HepG2 (cell line): Measurements from ENCODE around the gene BSG. TPM values are rescaled to one million over a fixed set of nuclear protein-coding genes. Genes with fewer than 3 reads are reported as not detected.
A peak's percentile ranks its signal among the peaks of the same experiment; 100 is the strongest.

Experiments used
- EEA1 ChIP-seq: sonication (generic); formaldehyde crosslinking; IDR thresholded peaks from 2 replicates; pipeline ENCODE4 v1.5.1; 2020; ENCODE audit warnings: mild to moderate bottlenecking, missing genetic modification reagents, borderline replicate concordance
- FOXK2 ChIP-seq: fragments of 450-650 bp; IDR thresholded peaks from 2 replicates; pipeline ENCODE4 v1.6.1; 2016
- HMGA1 ChIP-seq: sonication (generic); formaldehyde crosslinking; conservative IDR thresholded peaks from 2 replicates; pipeline ENCODE4 v1.4.0; 2020; ENCODE audit warnings: missing genetic modification reagents
- MED8 ChIP-seq: sonication (generic); formaldehyde crosslinking; IDR thresholded peaks from 2 replicates; pipeline ENCODE4 v1.8.1; 2023; ENCODE audit warnings: mild to moderate bottlenecking, missing genetic modification reagents; ENCODE audit not compliant: insufficient replicate concordance
- MEIS2 ChIP-seq: sonication (generic); formaldehyde crosslinking; IDR thresholded peaks from 2 replicates; pipeline ENCODE4 v1.9.0; 2021; ENCODE audit warnings: mild to moderate bottlenecking, missing genetic modification reagents
- MXI1 ChIP-seq: IDR thresholded peaks from 3 replicates; pipeline ENCODE4 v1.6.1; 2012; ENCODE audit warnings: low read depth, low read length, inconsistent platforms, borderline replicate concordance
- NFAT5 ChIP-seq: sonication (generic); formaldehyde crosslinking; IDR thresholded peaks from 2 replicates; pipeline ENCODE4 v1.4.0; 2020; ENCODE audit warnings: missing genetic modification reagents
- NR0B2 ChIP-seq: sonication (generic); formaldehyde crosslinking; IDR thresholded peaks from 2 replicates; pipeline ENCODE4 v1.4.0; 2020; ENCODE audit warnings: mild to moderate bottlenecking, missing genetic modification reagents
- PAX8 ChIP-seq: sonication (generic); formaldehyde crosslinking; IDR thresholded peaks from 2 replicates; pipeline ENCODE4 v1.8.0; 2022; ENCODE audit warnings: mild to moderate bottlenecking, missing genetic modification reagents, borderline replicate concordance
- ZBTB43 ChIP-seq: sonication (generic); formaldehyde crosslinking; conservative IDR thresholded peaks from 2 replicates; pipeline ENCODE4 v1.4.0; 2020; ENCODE audit warnings: missing genetic modification reagents
- ZNF362 ChIP-seq: sonication (generic); formaldehyde crosslinking; IDR thresholded peaks from 2 replicates; pipeline ENCODE4 v1.4.0; 2020; ENCODE audit warnings: missing genetic modification reagents, mild to moderate bottlenecking, borderline replicate concordance
- ZNF446 ChIP-seq: sonication (generic); formaldehyde crosslinking; IDR thresholded peaks from 2 replicates; pipeline ENCODE4 v1.5.0; 2020; ENCODE audit warnings: mild to moderate bottlenecking, missing genetic modification reagents
- ZNF460 ChIP-seq: sonication (generic); formaldehyde crosslinking; IDR thresholded peaks from 2 replicates; pipeline ENCODE4 v1.5.1; 2020; ENCODE audit warnings: missing genetic modification reagents, mild to moderate bottlenecking, borderline replicate concordance
- ZNF530 ChIP-seq: sonication (generic); formaldehyde crosslinking; IDR thresholded peaks from 2 replicates; pipeline ENCODE4 v1.5.0; 2020; ENCODE audit warnings: low read depth, mild to moderate bottlenecking, missing genetic modification reagents
- ZNF547 ChIP-seq: sonication (generic); formaldehyde crosslinking; IDR thresholded peaks from 2 replicates; pipeline ENCODE4 v1.5.1; 2020; ENCODE audit warnings: mild to moderate bottlenecking, missing genetic modification reagents
- ZNF574 ChIP-seq: sonication (generic); formaldehyde crosslinking; IDR thresholded peaks from 2 replicates; pipeline ENCODE4 v1.4.0; 2020; ENCODE audit warnings: missing genetic modification reagents
- ZNF720 ChIP-seq: sonication (generic); formaldehyde crosslinking; IDR thresholded peaks from 2 replicates; pipeline ENCODE4 v1.4.0; 2020; ENCODE audit warnings: missing genetic modification reagents
- ZNF782 ChIP-seq: sonication (generic); formaldehyde crosslinking; IDR thresholded peaks from 2 replicates; pipeline ENCODE4 v1.4.0; 2020; ENCODE audit warnings: missing genetic modification reagents, mild to moderate bottlenecking, borderline replicate concordance
- polyA plus RNA-seq, 8 experiments: library from polyadenylated mRNA; depleted of rRNA in 3 of 8; stranded (reverse) in 7 of 8; unstranded in 1 of 8; fragments of >200 nt; fragmentation: Illumina TruSeq in 4 of 8; extraction: Trizol in 4 of 8; gene quantifications; 2 replicates each; pipeline versions ENCODE4 v1.2.1 to v1.2.3, GENCODE V29; 2011 to 2016; ENCODE audit warnings: low read depth in 4 of 8, missing spikeins in 1 of 8, mixed read lengths in 1 of 8; ENCODE audit not compliant: insufficient read depth in 1 of 8
- total RNA-seq, 5 experiments: library from RNA; depleted of rRNA; stranded (reverse); fragments of >200 nt; fragmentation: Illumina TruSeq; extraction: Trizol; gene quantifications; 2 replicates each; pipeline ENCODE4 v1.2.3, GENCODE V29; 2016; ENCODE audit warnings: low read depth in 1 of 5

The BSG gene
- total and polyA plus RNA-seq, 2 of the 13 experiments (the other 11 are each of a cell fraction or from before 2014, with no cell fraction given): 309 to 754 TPM

DNA sequence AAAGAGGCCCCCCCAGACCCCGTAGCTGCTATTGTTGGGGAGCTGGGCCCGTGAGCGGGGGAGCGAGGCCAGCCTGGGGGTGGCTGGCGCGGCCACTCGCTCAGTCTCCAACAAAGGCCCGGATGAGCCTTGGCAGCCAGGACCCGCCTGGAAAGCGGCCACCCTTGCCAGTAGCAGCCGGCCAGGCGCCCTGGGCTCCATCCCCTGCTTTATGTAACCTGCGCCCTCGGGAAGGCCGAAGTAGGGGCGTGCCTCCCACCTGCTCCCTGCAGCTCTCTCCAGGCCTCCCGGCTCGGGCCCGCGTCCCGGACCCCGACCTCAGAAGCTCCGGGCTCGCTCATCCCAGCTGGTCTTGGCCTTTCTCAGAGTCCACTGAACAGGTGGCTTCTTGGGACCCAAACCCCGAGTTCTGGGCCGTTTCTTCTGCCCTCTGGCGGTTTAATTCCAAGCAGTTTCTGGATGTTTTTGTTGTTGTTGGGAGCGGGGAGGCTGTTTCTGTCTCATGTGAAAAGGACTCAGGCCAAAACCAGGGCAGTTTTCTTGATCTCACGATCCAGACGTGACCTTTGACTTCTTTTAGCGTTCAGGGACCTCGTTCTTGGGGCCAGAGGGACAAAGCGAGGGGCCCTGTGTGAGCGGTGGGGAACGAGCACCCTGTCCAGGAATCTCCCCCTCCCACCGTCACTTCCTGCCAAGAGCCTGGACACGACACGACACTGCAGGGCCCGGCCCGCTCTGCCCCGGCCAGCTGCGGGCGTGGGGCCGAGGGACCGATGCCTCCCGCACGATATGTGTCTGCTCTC lies 39.6 kb upstream of the BSG start (continued):
- TF ChIP-seq ZNF362 (CRISPR knock-in tag) (no peak), MEIS2 (CRISPR knock-in tag) (no peak; the same call in 1 of the 2 replicates), ZNF720 (CRISPR knock-in tag) (no peak), ZNF446 (no peak), ZNF574 (CRISPR knock-in tag) (no peak; the same call in 1 of the 2 replicates), MXI1 (peak; percentile 16; the same call in 1 of the 3 replicates), NFAT5 (no peak), MED8 (CRISPR knock-in tag) (no peak), ZBTB43 (0 out of 2 replicates have a peak, but pooled peaks have one; percentile 26), PAX8 (CRISPR knock-in tag) (no peak), FOXK2 (no peak), NR0B2 (CRISPR knock-in tag) (no peak), EEA1 (CRISPR knock-in tag) (no peak), HMGA1 (CRISPR knock-in tag) (no peak), ZNF530 (CRISPR knock-in tag) (no peak), ZNF782 (CRISPR knock-in tag) (no peak), ZNF547 (no peak; the same call in 1 of the 2 replicates), ZNF460 (no peak)
